ENCODE data around the gene GLYAT. TPM values are rescaled to one million over a fixed set of nuclear protein-coding genes. Genes with fewer than 3 reads are reported as not detected.

Gene GLYAT
- total and polyA plus RNA-seq, 2 donors (not counting 1 experiment from before 2014, with no cell fraction given): not detected

GRCh38 chr11:58768137-58768536 lies 36.4 kb upstream of the GLYAT start:
- H3K36me3 ChIP-seq (replicated peaks in 1 of 2; ENCODE audit: control extremely low read depth in 1 of 2, control insufficient read depth in 1 of 2, extremely low read depth in 1 of 2, insufficient read depth in 2 of 2, low read length in 1 of 2): no peaks in the 10 kb centered on the region
- intact Hi-C loops (cut with micrococcal nuclease): no loop called here

GRCh38 chr11:58765078-58765477 lies 33.3 kb upstream of the GLYAT start:
- H3K4me3 Mint-ChIP-seq: no peak overlapping the region
- no peak overlapping the region for H3K4me2 ChIP-seq (replicated peaks; ENCODE audit: low read depth, low read length, poor library complexity, severe bottlenecking)
- H3K4me1 ChIP-seq (ENCODE audit: control insufficient read depth in 2 of 2, insufficient read depth in 2 of 2, low read length in 2 of 2): no peaks in the 10 kb centered on the region
- peaks cover 23% of the 10 kb centered on the region for H3K27me3 Mint-ChIP-seq
- ATAC-seq (ENCODE audit: low read depth) (no peak), DNase-seq (no peak)
- no peaks in the 10 kb centered on the region for H3K36me3 ChIP-seq (replicated peaks in 1 of 2; ENCODE audit: control extremely low read depth in 1 of 2, control insufficient read depth in 1 of 2, extremely low read depth in 1 of 2, insufficient read depth in 2 of 2, low read length in 1 of 2)
- WGBS (ENCODE audit: insufficient coverage): 80% methylated on average over 1 of the region's 1 CpG
- no peaks in the 10 kb centered on the region for H3K9me3 Mint-ChIP-seq (ENCODE audit: insufficient read depth)
- H2AFZ ChIP-seq (ENCODE audit: insufficient read depth, low read depth, low read length, poor library complexity, severe bottlenecking): no peak overlapping the region
- ChIA-PET CTCF (no interaction called here), POLR2A (no interaction called here)
- H3K27ac ChIP-seq (ENCODE audit: low read length in 2 of 2): no peak overlapping the region
- H3K9ac ChIP-seq (ENCODE audit: low read length): no peak overlapping the region
- peaks cover 0 to 1% (median 0%) of the 10 kb centered on the region in 3 donors for H3K9me3 ChIP-seq (ENCODE audit: control extremely low read depth in 1 of 3, control insufficient read depth in 2 of 3, insufficient read depth in 1 of 3, low read length in 2 of 3)
- no peaks in the 10 kb centered on the region for H3K27me3 ChIP-seq (replicated peaks in 1 of 4; ENCODE audit: control extremely low read depth in 1 of 4, control insufficient read depth in 3 of 4, insufficient read depth in 4 of 4, low read length in 3 of 4)
- H3K79me2 ChIP-seq (ENCODE audit: control insufficient read depth, insufficient read depth, low read length): no peaks in the 10 kb centered on the region
- H4K20me1 ChIP-seq (ENCODE audit: control insufficient read depth, insufficient read depth, low read length, poor library complexity, severe bottlenecking): no peaks in the 10 kb centered on the region
- H3K4me1 Mint-ChIP-seq: no peaks in the 10 kb centered on the region
- no peak overlapping the region for H3K27ac Mint-ChIP-seq
- TF ChIP-seq EZH2 (IDR thresholded peaks at IDR 0.05; ENCODE audit: borderline replicate concordance, insufficient read depth, low read depth, low read length, poor library complexity, severe bottlenecking) (no peak), CTCF (IDR thresholded peaks at IDR 0.05) (no peak)
- H3K4me3 ChIP-seq (ENCODE audit: control extremely low read depth in 1 of 5, extremely low read depth in 1 of 5, insufficient read depth in 1 of 5, low read depth in 2 of 5, low read length in 4 of 5): no peak overlapping the region
- intact Hi-C loops (cut with micrococcal nuclease): no loop called here

More at GRCh38 chr11:58768137-58768536, 36.4 kb upstream of the GLYAT start:
- Histone ChIP-seq H3K27me3 (replicated peaks in 1 of 4; ENCODE audit: control extremely low read depth in 1 of 4, control insufficient read depth in 3 of 4, insufficient read depth in 4 of 4, low read length in 3 of 4) (peaks cover 0 to 3% (median 0%) of the 10 kb centered on the region in 4 experiments), H2AFZ (ENCODE audit: insufficient read depth, low read depth, low read length, poor library complexity, severe bottlenecking) (no peak overlapping the region), H3K79me2 (ENCODE audit: control insufficient read depth, insufficient read depth, low read length) (no peaks in the 10 kb centered on the region), H4K20me1 (ENCODE audit: control insufficient read depth, insufficient read depth, low read length, poor library complexity, severe bottlenecking) (no peaks in the 10 kb centered on the region), H3K4me1 (ENCODE audit: control insufficient read depth in 2 of 2, insufficient read depth in 2 of 2, low read length in 2 of 2) (no peaks in the 10 kb centered on the region), H3K27ac (ENCODE audit: low read length in 2 of 2) (no peak overlapping the region), H3K9me3 (ENCODE audit: control extremely low read depth in 1 of 3, control insufficient read depth in 2 of 3, insufficient read depth in 1 of 3, low read length in 2 of 3) (peaks cover 0 to 1% (median 0%) of the 10 kb centered on the region in 3 donors), H3K9ac (ENCODE audit: low read length) (no peak overlapping the region), H3K4me2 (replicated peaks; ENCODE audit: low read depth, low read length, poor library complexity, severe bottlenecking) (no peak overlapping the region), H3K4me3 (ENCODE audit: control extremely low read depth in 1 of 5, extremely low read depth in 1 of 5, insufficient read depth in 1 of 5, low read depth in 2 of 5, low read length in 4 of 5) (no peak overlapping the region)
- Mint-ChIP-seq H3K4me3 (no peak overlapping the region), H3K9me3 (ENCODE audit: insufficient read depth) (no peaks in the 10 kb centered on the region), H3K27me3 (peaks cover 32% of the 10 kb centered on the region), H3K27ac (no peak overlapping the region), H3K4me1 (no peaks in the 10 kb centered on the region)
- WGBS (ENCODE audit: insufficient coverage): 100% methylated on average over 1 of the region's 2 CpGs
- TF ChIP-seq CTCF (IDR thresholded peaks at IDR 0.05) (no peak), EZH2 (IDR thresholded peaks at IDR 0.05; ENCODE audit: borderline replicate concordance, insufficient read depth, low read depth, low read length, poor library complexity, severe bottlenecking) (no peak)
- ATAC-seq (ENCODE audit: low read depth): no peak
- POLR2A ChIA-PET: no interaction called here
- DNase-seq: no peak
- CTCF ChIA-PET: no interaction called here

Measured in B cell (primary cell).